Endothelial cell of umbilical vein (primary cell): Measurements from ENCODE around the gene KCNQ5. TPM values are rescaled to one million over a fixed set of nuclear protein-coding genes. Genes with fewer than 3 reads are reported as not detected.

ENCODE experiments used
- BruUV-seq: library from RNA; stranded (reverse); fragments of 400-500 nt; replicated peaks from 2 replicates; lab custom pipeline; 2021; lab: Mats Ljungman, UMichigan
- CTCF ChIA-PET: fragments of 300-600, 350-600 bp; sonication (Branson Sonifier 250); formaldehyde crosslinking; loops from one replicate; lab custom pipeline; 2021; ENCODE audit warnings: antibody characterized with exemption, inconsistent platforms; lab: Charles Lee
- POLR2A ChIA-PET: fragments of 300-600, 350-600 bp; sonication (Branson Sonifier 250); formaldehyde crosslinking; loops from one replicate; lab custom pipeline; 2021; ENCODE audit warnings: antibody characterized with exemption, inconsistent platforms; lab: Charles Lee
- DNase-seq: peaks from one replicate; pipeline ENCODE4 v3.0.0-alpha.2; 2011; ENCODE audit warnings: low read depth, low spot score
- FAIRE-seq: peaks from 2 replicates; lab custom pipeline; 2011; peaks lifted over from hg19 to GRCh38; lab: Jason Lieb, UNC
- H2AFZ ChIP-seq: 2 replicates; pipeline ENCODE4 v1.6.0; 2012; ENCODE audit warnings: low read depth, low read length, control low read depth, inconsistent platforms
- H3K27ac ChIP-seq: 2 replicates; pipeline ENCODE4 v1.5.1; 2011; ENCODE audit warnings: low read depth, mild to moderate bottlenecking, control low read depth, low read length, moderate library complexity; ENCODE audit not compliant: insufficient read depth
- H3K27me3 ChIP-seq, 2 experiments: 2 replicates each; pipeline versions ENCODE4 v1.6.0 to v1.6.1; 2011; ENCODE audit warnings: low read length in 2 of 2, mixed read lengths in 1 of 2; ENCODE audit not compliant: control insufficient read depth in 2 of 2, insufficient read depth in 2 of 2
- H3K36me3 ChIP-seq, 2 experiments: 2 replicates in 1 of 2; 3 replicates in 1 of 2; pipeline ENCODE4 v1.5.1; 2011; ENCODE audit warnings: low read length in 2 of 2, mild to moderate bottlenecking in 1 of 2, moderate library complexity in 1 of 2; ENCODE audit not compliant: control insufficient read depth in 2 of 2, insufficient read depth in 2 of 2; ENCODE audit errors: extremely low read depth in 1 of 2
- H3K4me1 ChIP-seq: 3 replicates; pipeline ENCODE4 v1.5.1; 2011; ENCODE audit warnings: mild to moderate bottlenecking, low read length; ENCODE audit not compliant: control insufficient read depth, insufficient read depth; ENCODE audit errors: extremely low read depth
- H3K4me2 ChIP-seq: 2 replicates; pipeline ENCODE4 v1.6.1; 2011; ENCODE audit warnings: low read length, control low read depth, mixed read lengths; ENCODE audit not compliant: insufficient read depth
- H3K4me3 ChIP-seq, 3 experiments: fragments of 200-600 bp in 1 of 3; sonication (generic), shearing (Covaris generic) in 1 of 3; replicated peaks in 1 of 3; 2 replicates each; pipeline ENCODE4 v1.5.1; 2011 to 2016; ENCODE audit warnings: control low read depth in 3 of 3, low read length in 3 of 3, mild to moderate bottlenecking in 2 of 3, inconsistent platforms in 1 of 3, low read depth in 1 of 3, moderate library complexity in 1 of 3; ENCODE audit not compliant: insufficient read depth in 1 of 3
- H3K79me2 ChIP-seq: 2 replicates; pipeline ENCODE4 v1.6.0; 2012; ENCODE audit warnings: low read length, inconsistent platforms; ENCODE audit not compliant: control insufficient read depth, insufficient read depth
- H3K9ac ChIP-seq: replicated peaks from 2 replicates; pipeline ENCODE3; 2011; ENCODE audit warnings: low read length, control low read depth; ENCODE audit not compliant: insufficient read depth; ENCODE audit errors: extremely low read depth
- H3K9me1 ChIP-seq: replicated peaks from 3 replicates; pipeline ENCODE4 v1.6.0; 2011; ENCODE audit warnings: mild to moderate bottlenecking, low read length; ENCODE audit not compliant: control insufficient read depth, insufficient read depth; ENCODE audit errors: extremely low read depth
- H3K9me3 ChIP-seq: replicated peaks from 2 replicates; pipeline ENCODE4 v1.5.1; 2012; ENCODE audit warnings: low read length, inconsistent platforms; ENCODE audit not compliant: control insufficient read depth, insufficient read depth
- H4K20me1 ChIP-seq: replicated peaks from 2 replicates; pipeline ENCODE3; 2011; ENCODE audit warnings: mild to moderate bottlenecking, low read length; ENCODE audit not compliant: control insufficient read depth, insufficient read depth; ENCODE audit errors: extremely low read depth
- CTCF ChIP-seq, 2 donors: IDR thresholded peaks; 1 replicate in 1 of 2; 2 replicates in 1 of 2; pipeline ENCODE4 v1.5.1; 2011; ENCODE audit warnings: low read length in 2 of 2, mild to moderate bottlenecking in 2 of 2, moderate library complexity in 2 of 2, control low read depth in 1 of 2, inconsistent platforms in 1 of 2, low read depth in 1 of 2; ENCODE audit not compliant: insufficient read depth in 1 of 2; ENCODE audit errors: extremely low read depth in 1 of 2
- EZH2 ChIP-seq: IDR thresholded peaks from 2 replicates; pipeline ENCODE4 v1.6.1; 2012; ENCODE audit warnings: borderline replicate concordance, low read depth, mild to moderate bottlenecking, moderate library complexity, low read length, inconsistent platforms; ENCODE audit not compliant: severe bottlenecking
- FOS ChIP-seq: IDR thresholded peaks from 2 replicates; pipeline ENCODE4 v1.6.1; 2011; ENCODE audit warnings: mild to moderate bottlenecking, low read length, moderate library complexity, borderline replicate concordance; ENCODE audit not compliant: insufficient read depth
- GATA2 ChIP-seq: IDR thresholded peaks from 2 replicates; pipeline ENCODE4 v1.7.0; 2011; ENCODE audit warnings: low read depth, mild to moderate bottlenecking, moderate library complexity, mixed read lengths, low read length; ENCODE audit not compliant: insufficient read length, insufficient read depth
- JUN ChIP-seq: IDR thresholded peaks from 2 replicates; pipeline ENCODE4 v1.6.1; 2011; ENCODE audit warnings: borderline replicate concordance, low read depth; ENCODE audit not compliant: insufficient read length, insufficient read depth
- MAX ChIP-seq: IDR thresholded peaks from 2 replicates; pipeline ENCODE4 v1.6.1; 2011; ENCODE audit not compliant: insufficient read depth, insufficient read length
- MYC ChIP-seq: IDR thresholded peaks from one replicate; pipeline ENCODE4 v1.6.1; 2011; ENCODE audit warnings: mild to moderate bottlenecking, low read depth, low read length
- POLR2A ChIP-seq: IDR thresholded peaks from 2 replicates; pipeline ENCODE4 v1.6.1; 2012; ENCODE audit warnings: low read depth, mild to moderate bottlenecking, control low read depth, low read length
- POLR2AphosphoS5 ChIP-seq: IDR thresholded peaks from 2 replicates; pipeline ENCODE4 v1.6.1; 2012; ENCODE audit warnings: low read depth, mild to moderate bottlenecking, control low read depth, low read length, moderate library complexity; ENCODE audit not compliant: insufficient read depth
- dilution Hi-C: fragments of 300-500 bp; cut with MboI; formaldehyde crosslinking; loops from one replicate; pipeline ENCODE4 v1.15.0; 2019; ENCODE audit warnings: low sequenced_read_pairs; ENCODE audit not compliant: extremely low pct_ligation_motif_present
- intact Hi-C: fragments of 100-400 bp; cut with micrococcal nuclease; formaldehyde crosslinking; loops from one replicate; pipeline ENCODE4 v1.10.0; 2022
- polyA plus RNA-seq, 4 experiments: library from polyadenylated mRNA; depleted of rRNA in 3 of 4; stranded (reverse) in 3 of 4; unstranded in 1 of 4; fragments of >200 nt; gene quantifications; 2 replicates each; pipeline versions ENCODE4 v1.2.1 to v1.2.3, GENCODE V29; 2011 to 2012; ENCODE audit warnings: missing spikeins in 1 of 4
- total RNA-seq: library from RNA; stranded (reverse); gene quantifications from 2 replicates; pipeline ENCODE4 v1.2.3, GENCODE V29; 2021

KCNQ5 gene
- total and polyA plus RNA-seq, 2 donors (not counting 3 experiments of a cell fraction or from before 2014, with no cell fraction given): 0.22 TPM; not detected in 1

- H3K9ac ChIP-seq: no peak overlapping the region
- H3K79me2 ChIP-seq: no peaks in the 10 kb centered on the region
- ChIA-PET CTCF (interaction anchor here (1.2 to 1.9 kb wide), 4 partner anchors 10 to 34 kb away, joined by 3 to 6 read pairs (median 3); no protein-coding TSS in a partner anchor), POLR2A (no interaction called here)
- no peaks in the 10 kb centered on the region for H4K20me1 ChIP-seq
- H3K4me2 ChIP-seq: no peak overlapping the region
- no peak overlapping the region for H3K27ac ChIP-seq
- H3K27me3 ChIP-seq: peaks cover 0 to 3% of the 10 kb centered on the region in 2 experiments
- no peaks in the 10 kb centered on the region for H3K4me1 ChIP-seq
- H2AFZ ChIP-seq: no peak overlapping the region
- no peak overlapping the region for H3K4me3 ChIP-seq
- intact Hi-C loops (no loop called here), dilution Hi-C loops (no loop called here)
- no peaks in the 10 kb centered on the region for H3K9me3 ChIP-seq
- no TSS peak for BruUV-seq
- no peak for FAIRE-seq
- TF ChIP-seq JUN (peak; percentile 24), GATA2 (no peak), MAX (no peak), EZH2 (no peak), POLR2AphosphoS5 (no peak), FOS (peak; percentile 65), MYC (no peak), CTCF (IDR thresholded peaks at IDR 0.05; ENCODE audit: extremely low read depth in 1 of 2, insufficient read depth in 1 of 2, low read depth in 1 of 2, low read length in 2 of 2) (no peak), POLR2A (no peak)
- no peaks in the 10 kb centered on the region for H3K36me3 ChIP-seq
- peak; percentile 15 for DNase-seq
- H3K9me1 ChIP-seq: no peaks in the 10 kb centered on the region
These were observed 28.3 kb downstream of the KCNQ5 start for GRCh38 chr6:72650081-72650745.
